Activated T-helper 1 cell treated with anti-CD3 and anti-CD28 coated beads, Interleukin-2, amount 50 U/mL, for 16 hours (primary cell): Measurements from ENCODE around the gene OR2AP1.
"Not testable (repeated sequence)": the region's sequence is repeated elsewhere in the genome, so short reads cannot be mapped to it uniquely, and the experiment has no call there.

ENCODE experiments used
- DNase-seq, 2 donors: peaks; one replicate each; pipeline ENCODE4 v3.0.0-alpha.2; 2020; ENCODE audit warnings: low read depth in 1 of 2, low spot score in 1 of 2

OR2AP1 gene

DNA sequence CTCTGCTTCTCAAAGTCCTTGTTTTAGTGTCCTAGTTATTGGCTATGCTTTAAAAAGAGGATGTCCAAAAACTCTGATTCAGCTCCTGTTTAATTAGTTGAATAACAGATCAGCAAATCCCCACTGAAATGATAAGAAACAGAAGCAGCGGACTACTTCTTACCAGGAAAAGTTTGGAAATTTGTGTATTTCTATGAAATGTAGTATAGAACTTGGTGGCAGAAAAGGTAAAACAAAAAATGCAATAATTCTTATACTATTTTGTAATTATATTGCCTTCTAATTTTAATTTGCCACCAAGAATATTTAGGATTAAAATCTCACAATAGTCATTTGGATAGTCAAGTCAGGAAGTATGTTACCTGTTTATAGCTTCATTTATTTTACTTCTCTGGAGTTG is at the start of gene OR2AP1:
Gene OR2AP1, plus strand, starts transcription at position 301 of the 400 bp plus-strand sequence. CDS start 1,947 bp downstream, outside the sequence.
- DNase-seq = no peak

DNA sequence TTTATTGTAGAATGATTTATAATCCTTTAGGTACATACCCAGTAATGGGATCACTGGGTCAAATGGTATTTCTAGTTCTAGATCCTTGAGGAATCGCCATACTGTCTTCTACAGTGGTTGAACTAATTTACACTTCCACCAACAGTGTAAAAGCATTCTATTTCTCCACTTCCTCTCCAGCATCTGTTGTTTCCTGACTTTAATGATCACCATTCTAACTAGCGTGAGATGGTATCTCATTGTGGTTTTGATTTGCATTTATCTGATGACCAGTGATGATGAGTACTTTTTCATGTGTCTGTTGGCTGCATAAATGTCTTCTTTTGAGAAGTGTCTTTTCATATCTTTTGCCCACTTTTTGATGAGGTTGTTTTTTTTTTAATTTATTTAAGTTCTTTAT is 24.0 kb upstream of the OR2AP1 start:
- not testable (repeated sequence) for DNase-seq

DNA sequence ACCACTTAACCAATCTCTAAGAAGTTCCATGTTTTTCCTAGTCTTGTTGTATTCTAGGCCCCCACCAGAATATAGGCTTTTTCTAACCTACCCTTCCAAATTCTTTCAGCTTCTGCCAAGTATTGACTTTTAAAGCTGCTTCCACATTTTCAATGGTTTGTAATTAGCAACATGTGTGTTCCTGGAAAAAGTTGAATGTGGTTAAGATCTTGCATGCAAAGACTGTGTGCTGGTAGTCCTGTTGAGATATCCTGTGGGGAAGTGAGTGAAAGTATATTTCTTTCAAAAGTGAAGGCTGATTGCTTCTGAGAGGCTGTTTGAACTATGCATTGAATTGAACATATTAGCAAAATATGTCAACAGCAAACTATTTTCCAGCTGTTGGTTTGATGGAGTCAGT is 23.5 kb upstream of the OR2AP1 start:
- DNase-seq = no peak

DNA sequence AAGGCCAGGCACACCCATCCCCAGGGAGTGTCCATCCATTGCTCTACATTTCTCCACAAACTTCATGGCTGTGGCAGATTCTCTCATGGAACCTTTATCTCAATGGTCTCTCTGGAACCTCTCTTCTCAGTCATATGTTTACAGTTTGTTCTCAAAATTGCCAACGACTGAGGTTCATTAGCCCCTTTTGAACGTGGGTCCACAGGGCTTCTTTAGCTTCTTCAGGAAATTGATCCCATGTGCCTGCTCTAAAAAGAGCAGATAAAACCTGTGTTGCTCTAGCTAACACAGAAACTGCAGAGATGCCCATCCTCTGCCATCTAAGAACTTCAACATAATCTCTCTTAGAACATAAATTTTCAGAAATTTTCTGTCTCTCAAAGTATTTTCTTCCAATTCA is 23.0 kb upstream of the OR2AP1 start, which contains the start of gene OR6C4:
Gene OR6C4, plus strand, starts transcription at position 301 of the 400 bp plus-strand sequence. CDS start 1,625 bp downstream, outside the sequence.
- no peak for DNase-seq

DNA sequence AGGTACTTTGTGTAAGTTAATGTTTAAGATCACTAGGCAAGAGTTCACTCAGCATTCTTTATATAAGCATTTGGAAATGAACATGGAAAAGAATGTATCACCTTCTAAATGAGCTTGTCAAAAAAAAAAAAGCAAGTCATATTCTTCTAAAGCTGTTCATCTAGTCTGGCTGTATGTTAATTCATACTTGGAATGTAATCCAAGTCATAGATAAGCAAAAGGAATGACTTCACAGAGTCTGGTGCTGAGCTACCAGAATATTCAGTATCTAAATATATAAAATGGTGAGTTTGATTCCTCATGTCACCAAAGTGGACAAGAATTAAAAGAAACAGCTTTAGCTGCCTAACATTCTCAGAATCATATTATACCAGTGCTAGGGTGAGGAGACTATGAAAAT is 18.0 kb upstream of the OR2AP1 start:
- no peak for DNase-seq

DNA sequence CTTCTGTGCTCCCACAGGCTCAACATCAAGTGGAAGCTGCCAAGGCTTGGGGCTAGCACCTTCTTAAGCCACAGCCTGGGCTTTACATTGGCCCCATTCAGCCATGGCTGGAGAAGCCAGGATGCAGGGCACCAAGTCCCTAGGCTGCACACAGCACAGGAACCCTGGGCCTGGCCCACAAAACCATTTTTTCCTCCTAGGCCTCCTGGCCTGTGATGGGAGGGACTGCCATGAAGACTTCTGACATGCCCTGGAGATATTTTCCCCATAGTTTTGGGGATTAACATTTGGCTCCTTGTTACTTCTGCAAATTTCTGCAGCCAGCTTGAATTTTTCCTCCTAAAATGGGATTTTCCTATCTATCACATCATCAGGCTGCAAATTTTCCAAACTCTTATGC is 2.2 kb upstream of the OR2AP1 start:
- DNase-seq = not testable (repeated sequence)

DNA sequence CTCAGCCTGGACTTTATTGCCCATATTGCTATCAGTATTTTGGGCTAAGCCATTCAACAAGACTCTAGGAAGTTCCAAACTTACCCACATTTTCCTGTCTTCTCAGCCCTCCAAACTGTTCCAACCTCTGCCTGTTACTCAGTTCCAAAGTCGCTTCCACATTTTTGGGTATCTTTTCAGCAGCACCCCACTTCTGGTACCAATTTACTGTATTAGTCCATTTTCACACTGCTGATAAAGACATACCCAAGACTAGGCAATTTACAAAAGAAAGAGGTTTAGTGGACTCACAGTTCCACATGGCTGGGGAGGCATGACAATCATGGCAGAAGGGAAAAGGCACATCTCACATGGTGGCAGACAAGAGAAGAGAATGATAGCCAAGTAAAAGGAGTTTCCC is 1.6 kb upstream of the OR2AP1 start:
- DNase-seq = not testable (repeated sequence)

DNA sequence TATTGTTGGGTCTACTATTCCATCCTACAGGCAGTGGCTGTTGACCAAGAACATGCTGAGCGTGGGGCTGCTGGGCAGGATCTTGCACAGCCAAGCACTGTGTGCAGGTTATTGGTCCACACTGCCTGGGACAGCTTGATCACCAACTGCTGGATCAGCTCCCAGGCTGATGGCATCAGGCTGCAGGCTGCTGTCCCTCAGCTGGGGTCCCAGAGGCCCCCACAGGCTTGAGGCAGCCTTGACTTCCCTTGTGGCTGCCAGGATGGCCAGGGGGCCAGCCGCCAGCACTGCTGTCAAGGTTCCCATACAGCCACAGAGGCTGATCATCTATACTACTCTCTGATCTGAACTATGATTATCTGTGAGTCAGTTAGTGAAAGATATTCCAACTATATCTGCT is 9.8 kb downstream of the OR2AP1 start:
- no peak for DNase-seq

DNA sequence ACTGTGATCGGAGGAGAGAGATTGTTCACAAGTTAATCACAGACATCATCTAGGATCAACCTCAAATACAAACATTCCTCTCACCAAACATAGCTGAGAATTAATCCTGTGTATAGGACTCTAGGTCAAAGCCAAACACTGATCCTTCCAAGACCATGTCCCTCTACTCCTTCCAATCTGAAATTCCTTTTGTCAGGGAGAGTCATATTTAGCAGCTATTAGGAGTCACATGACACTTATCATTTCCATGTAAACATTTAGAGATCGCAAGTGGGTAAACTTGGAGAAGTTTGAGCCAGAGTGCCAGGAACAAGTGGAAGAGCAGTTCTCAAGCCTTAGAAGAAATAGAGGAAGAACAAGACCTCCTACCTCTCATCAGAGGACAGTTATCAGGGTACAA is 13.5 kb downstream of the OR2AP1 start:
- no peak for DNase-seq

DNA sequence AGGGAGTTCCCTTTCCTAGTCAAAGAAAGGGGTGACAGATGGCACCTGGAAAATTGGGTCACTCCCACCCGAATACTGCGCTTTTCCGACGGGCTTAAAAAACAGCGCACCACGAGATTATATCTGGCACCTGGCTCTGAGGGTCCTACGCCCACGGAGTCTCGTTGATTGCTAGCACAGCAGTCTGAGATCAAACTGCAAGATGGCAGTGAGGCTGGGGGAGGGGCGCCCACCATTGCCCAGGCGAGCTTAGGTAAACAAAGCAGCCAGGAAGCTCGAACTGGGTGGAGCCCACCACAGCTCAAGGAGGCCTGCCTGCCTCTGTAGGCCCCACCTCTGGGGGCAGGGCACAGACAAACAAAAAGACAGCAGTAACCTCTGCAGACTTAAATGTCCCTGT is 17.9 kb downstream of the OR2AP1 start:
- not testable (repeated sequence) for DNase-seq

DNA sequence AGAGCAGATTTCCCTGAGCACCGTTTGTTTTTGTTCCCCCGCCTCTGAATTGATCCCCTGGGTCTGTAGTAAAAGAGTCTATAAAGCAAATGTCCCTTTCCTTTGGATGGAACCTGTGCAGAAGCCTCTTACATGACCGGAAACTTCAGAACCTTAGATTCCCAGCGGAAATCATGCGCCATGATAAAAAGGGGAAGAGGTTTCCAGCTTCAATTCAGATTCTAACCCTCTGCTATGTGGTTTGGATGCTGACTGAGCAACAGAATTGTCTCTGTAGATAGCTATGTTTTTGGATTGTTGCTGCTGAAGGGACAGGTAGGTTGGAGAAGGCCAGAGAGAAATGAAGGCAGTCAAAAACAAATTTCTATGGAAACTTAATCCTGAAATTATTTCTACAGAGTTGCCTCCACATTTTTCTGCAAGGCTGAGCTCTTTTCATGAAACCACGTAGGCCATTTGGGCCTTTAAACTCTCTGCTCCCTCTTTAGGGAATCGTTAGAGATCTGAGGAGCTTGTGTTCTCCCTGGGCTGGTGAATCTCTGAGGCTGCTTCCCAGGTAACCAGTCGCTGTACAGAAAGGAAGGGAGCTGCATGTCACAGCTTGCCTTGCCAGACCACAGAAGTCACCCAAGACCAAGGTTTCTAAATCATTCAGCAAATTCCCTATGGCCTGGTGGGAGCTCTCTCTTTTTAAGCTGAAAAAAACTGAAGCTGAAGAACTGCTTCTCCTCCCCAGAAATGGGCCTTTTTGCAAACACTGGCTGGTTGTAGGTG is 35.7 kb downstream of the OR2AP1 start:
- DNase-seq = no peak

DNA sequence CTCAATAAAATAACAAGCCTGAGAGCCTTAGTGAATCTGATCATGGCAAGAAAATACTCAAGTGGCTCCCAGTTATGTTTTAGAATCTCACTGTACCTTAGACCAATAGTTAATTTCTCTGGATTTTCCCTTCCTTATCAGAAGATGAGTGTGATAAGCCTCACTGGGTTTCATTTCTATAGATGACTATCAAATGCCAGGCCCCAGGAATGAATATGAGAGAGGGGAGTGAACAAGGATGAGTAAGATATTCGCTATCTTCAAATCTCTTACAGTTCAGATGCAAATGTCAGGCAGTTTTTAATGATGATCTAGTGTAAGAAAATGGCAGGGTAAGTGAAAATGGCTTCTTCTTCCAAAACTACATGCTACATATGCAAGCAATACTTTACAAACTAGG is 38.3 kb downstream of the OR2AP1 start:
- no peak for DNase-seq

DNA sequence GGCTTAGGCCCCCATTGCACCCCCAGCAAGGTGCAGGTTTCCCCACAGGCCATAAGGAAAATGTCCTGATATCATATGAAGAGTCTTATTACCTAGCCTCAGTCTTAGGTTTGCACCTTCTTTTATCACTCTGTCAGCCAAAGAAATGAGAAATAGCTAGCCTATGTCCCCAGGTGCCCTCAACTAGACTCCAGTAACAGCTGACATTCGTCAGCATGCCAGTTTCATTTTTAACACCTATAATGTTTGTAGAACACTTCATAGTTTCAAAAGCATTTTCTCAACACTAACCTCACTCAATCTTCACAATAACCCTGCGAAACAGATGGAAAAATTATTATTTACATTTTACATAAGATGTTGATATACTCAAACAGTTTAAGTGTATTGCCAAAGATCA is 40.4 kb downstream of the OR2AP1 start:
- no peak for DNase-seq

DNA sequence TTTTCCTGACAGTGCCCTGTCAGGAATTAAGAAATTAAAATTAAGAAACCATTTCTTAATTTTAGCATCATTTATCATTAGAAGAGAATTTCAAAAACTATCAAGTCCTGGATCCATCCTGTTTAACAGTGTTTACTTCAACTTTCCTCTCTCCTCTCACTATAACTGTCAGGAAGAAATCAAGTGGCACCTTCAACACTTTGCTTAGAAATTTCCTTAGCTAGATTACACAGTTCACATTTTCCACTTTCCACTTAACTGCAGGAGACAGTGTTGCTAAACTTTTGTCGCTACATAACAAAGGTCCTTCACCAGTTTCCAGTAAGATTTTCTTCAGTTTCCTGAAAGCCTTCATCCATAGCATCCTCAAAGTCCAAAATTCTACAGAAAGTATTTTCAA is 42.5 kb downstream of the OR2AP1 start:
- no peak for DNase-seq

DNA sequence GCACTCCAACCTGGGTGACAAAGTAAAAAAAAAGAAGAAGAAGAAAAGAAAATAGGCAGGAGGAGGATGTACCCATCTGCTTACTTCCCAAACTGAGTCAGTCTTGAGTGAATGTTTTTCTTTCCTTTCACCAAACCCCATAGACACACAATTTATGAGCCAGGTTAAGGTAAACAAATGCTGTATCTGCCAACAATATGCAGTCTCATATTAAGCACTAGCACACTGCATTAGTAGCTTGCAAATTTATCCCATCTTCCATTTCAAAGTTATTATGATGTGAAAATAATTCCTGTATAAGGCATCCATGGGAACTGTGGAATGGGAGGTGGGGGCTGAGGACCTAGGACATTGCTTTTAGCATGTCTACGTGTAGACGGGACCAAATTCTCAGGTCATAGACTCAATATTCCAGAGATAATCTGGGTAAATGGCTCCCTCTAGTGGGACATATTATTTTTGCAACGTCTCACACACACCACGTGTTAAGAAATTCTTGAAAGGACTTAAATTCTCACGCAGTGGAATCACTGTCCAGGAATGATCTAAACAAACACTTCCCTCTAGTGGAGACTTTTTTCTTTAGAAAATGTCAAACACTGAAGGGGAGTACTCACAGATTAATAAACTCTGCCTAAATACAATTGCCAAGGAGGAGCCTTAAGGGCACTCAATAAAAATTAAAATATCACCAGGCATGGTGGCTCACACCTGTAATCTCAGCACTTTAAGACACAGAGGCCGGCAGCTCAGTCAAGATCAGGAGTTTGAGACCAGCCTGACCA is 47.3 kb downstream of the OR2AP1 start:
- no peak for DNase-seq

DNA sequence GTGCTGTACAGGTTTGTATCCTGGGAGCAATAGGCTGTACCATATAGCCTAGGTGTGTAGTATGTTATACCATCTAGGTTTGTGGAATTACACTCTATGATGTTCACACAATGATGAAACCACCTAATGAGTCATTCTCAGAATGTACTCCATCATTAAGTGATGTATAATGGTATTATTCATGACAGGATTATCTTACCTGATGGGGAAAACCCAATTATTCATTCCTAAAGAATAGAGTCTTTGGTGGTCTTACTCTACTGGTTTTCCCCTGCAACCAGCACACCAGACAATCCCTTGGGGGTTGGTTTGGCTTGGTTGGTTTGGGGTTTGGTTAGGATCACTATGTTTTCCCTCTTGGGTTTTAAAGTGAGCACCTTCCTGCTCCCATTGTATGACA is 51.8 kb downstream of the OR2AP1 start:
- no peak for DNase-seq
